GM12875 (cell line): ENCODE data around the gene ACR.

Experiments used
- H3K4me3 ChIP-seq: one replicate; pipeline ENCODE4 v1.5.1; 2011; ENCODE audit warnings: low read depth, low read length, control low read depth
- CTCF ChIP-seq: IDR thresholded peaks from 2 replicates; pipeline ENCODE4 v1.5.1; 2011; ENCODE audit warnings: low read depth, mild to moderate bottlenecking, control low read depth, inconsistent platforms, low read length, moderate library complexity, borderline replicate concordance; ENCODE audit not compliant: insufficient read depth

The ACR gene

GRCh38 chr22:50737728-50738648 is at the start of gene ACR:
TSS of gene ACR (plus strand) at chr22:50738204. CDS start at chr22:50738236, 32 bp downstream.
- H3K4me3 ChIP-seq, result no peak within 1 kb of the TSS
- no peak for TF ChIP-seq CTCF

GRCh38 chr22:50688448-50688847 is 49.6 kb upstream of the ACR start:
- TF ChIP-seq CTCF, result no peak
- no peak overlapping the region for H3K4me3 ChIP-seq

- no peak overlapping the region for H3K4me3 ChIP-seq
- peak; percentile 45; the same call in 1 of the 2 replicates for TF ChIP-seq CTCF
Measured at GRCh38 chr22:50691521-50691920, 46.5 kb upstream of the ACR start.

- TF ChIP-seq CTCF, result no peak
- no peak overlapping the region for H3K4me3 ChIP-seq
Measured at GRCh38 chr22:50693462-50693861, 44.5 kb upstream of the ACR start.

- H3K4me3 ChIP-seq, result no peak overlapping the region
- TF ChIP-seq CTCF, result no peak
Measured at GRCh38 chr22:50694099-50694605, 43.9 kb upstream of the ACR start.

GRCh38 chr22:50694766-50695420 is 43.1 kb upstream of the ACR start:
- no peak overlapping the region for H3K4me3 ChIP-seq
- TF ChIP-seq CTCF, result no peak
